ENCODE results near the gene PARD3.

The PARD3 gene

GRCh38 chr10:34127676-34128075 is 687.4 kb downstream of the PARD3 start:
- FAIRE-seq (no peak), DNase-seq (ENCODE audit: insufficient read length, low spot score) (no peak)

GRCh38 chr10:34126371-34127151 is 688.5 kb downstream of the PARD3 start:
- no peak for FAIRE-seq
- DNase-seq (ENCODE audit: insufficient read length, low spot score): no peak

- FAIRE-seq (no peak), DNase-seq (ENCODE audit: insufficient read length, low spot score) (no peak)
Measured at GRCh38 chr10:34125702-34126101, 689.4 kb downstream of the PARD3 start.

GRCh38 chr10:34124522-34125035 is 690.5 kb downstream of the PARD3 start:
- DNase-seq (ENCODE audit: insufficient read length, low spot score) (no peak), FAIRE-seq (no peak)

- DNase-seq (ENCODE audit: insufficient read length, low spot score) (no peak), FAIRE-seq (peak; percentile 66)
Measured at GRCh38 chr10:34121781-34122622, 693.1 kb downstream of the PARD3 start.

GRCh38 chr10:34121125-34121753 is 693.9 kb downstream of the PARD3 start:
- FAIRE-seq: no peak
- DNase-seq (ENCODE audit: insufficient read length, low spot score): no peak

GRCh38 chr10:34119456-34119855 is 695.6 kb downstream of the PARD3 start:
- DNase-seq (ENCODE audit: insufficient read length, low spot score): no peak
- no peak for FAIRE-seq

GRCh38 chr10:34116681-34117271 is 698.3 kb downstream of the PARD3 start:
- DNase-seq (ENCODE audit: insufficient read length, low spot score) (no peak), FAIRE-seq (no peak)

- no peak for FAIRE-seq
- no peak for DNase-seq (ENCODE audit: insufficient read length, low spot score)
Measured at GRCh38 chr10:34116220-34116641, 698.9 kb downstream of the PARD3 start.

GRCh38 chr10:34114914-34115313 is 700.2 kb downstream of the PARD3 start:
- FAIRE-seq (no peak), DNase-seq (ENCODE audit: insufficient read length, low spot score) (no peak)

GRCh38 chr10:34113504-34114225 is 701.4 kb downstream of the PARD3 start:
- FAIRE-seq: no peak

GRCh38 chr10:34112171-34112782 is 702.8 kb downstream of the PARD3 start:
- FAIRE-seq (no peak), DNase-seq (ENCODE audit: insufficient read length, low spot score) (no peak)

More at GRCh38 chr10:34113504-34114225, 701.4 kb downstream of the PARD3 start:
- DNase-seq (ENCODE audit: insufficient read length, low spot score): no peak

GRCh38 chr10:34111179-34111578 is 703.9 kb downstream of the PARD3 start:
- DNase-seq (ENCODE audit: insufficient read length, low spot score) (no peak), FAIRE-seq (no peak)

- FAIRE-seq (no peak), DNase-seq (ENCODE audit: insufficient read length, low spot score) (no peak)
Measured at GRCh38 chr10:34109952-34110702, 705.0 kb downstream of the PARD3 start.

GRCh38 chr10:34109495-34109894 is 705.6 kb downstream of the PARD3 start:
- no peak for FAIRE-seq
- no peak for DNase-seq (ENCODE audit: insufficient read length, low spot score)

- FAIRE-seq (no peak), DNase-seq (ENCODE audit: insufficient read length, low spot score) (no peak)
Measured at GRCh38 chr10:34107626-34108516, 707.2 kb downstream of the PARD3 start.

GRCh38 chr10:34106356-34106885 is 708.7 kb downstream of the PARD3 start:
- no peak for FAIRE-seq
- no peak for DNase-seq (ENCODE audit: insufficient read length, low spot score)
